T-helper 17 cell (primary cell): ENCODE results near the gene ADAM22. TPM values are rescaled to one million over a fixed set of nuclear protein-coding genes. Genes with fewer than 3 reads are reported as not detected.

Source experiments
- ATAC-seq: fragments of 150-1000 bp; cut with Tn5 transposase; 2 replicates; pipeline ENCODE4 v1.10.0; 2021; ENCODE audit warnings: mild to moderate bottlenecking, moderate library complexity
- DNase-seq, 3 donors: peaks; one replicate each; pipeline versions ENCODE4 v3.0.0 to v3.0.0-alpha.2; 2020 to 2021
- H3K9me3 ChIP-seq: one replicate; pipeline ENCODE4 v1.7.0; 2013; ENCODE audit warnings: low read length, mild to moderate bottlenecking; ENCODE audit not compliant: control insufficient read depth, poor library complexity, severe bottlenecking
- H3K27ac Mint-ChIP-seq: one replicate; pipeline ENCODE4 v1.8.0; 2022; ENCODE audit warnings: mild to moderate bottlenecking, moderate library complexity, mixed read lengths
- H3K27me3 Mint-ChIP-seq: one replicate; pipeline ENCODE4 v1.8.0; 2022; ENCODE audit warnings: mixed read lengths
- H3K36me3 Mint-ChIP-seq: one replicate; pipeline ENCODE4 v1.8.0; 2022; ENCODE audit warnings: low read depth, mixed read lengths
- H3K4me1 Mint-ChIP-seq: one replicate; pipeline ENCODE4 v1.8.0; 2022; ENCODE audit warnings: mild to moderate bottlenecking, mixed read lengths
- H3K4me3 Mint-ChIP-seq: one replicate; pipeline ENCODE4 v1.8.0; 2022; ENCODE audit warnings: mild to moderate bottlenecking, moderate library complexity, mixed read lengths
- total RNA-seq, 4 donors: library from RNA in 2 of 4; stranded (reverse) in 2 of 4; gene quantifications; one replicate each; pipeline ENCODE4 v1.2.3 and lab custom pipeline; 2022 to 2026

ADAM22 gene
- total RNA-seq, 2 donors from 2014 or later = 2.0 to 3.0 TPM

GRCh38 chr7:88073626-88074025, 139.6 kb downstream of the ADAM22 start:
- no peaks in the 10 kb centered on the region for H3K27me3 Mint-ChIP-seq
- H3K9me3 ChIP-seq = no peaks in the 10 kb centered on the region
- H3K4me1 Mint-ChIP-seq = no peaks in the 10 kb centered on the region
- DNase-seq = no peak
- H3K27ac Mint-ChIP-seq = no peak overlapping the region
- H3K36me3 Mint-ChIP-seq = no peaks in the 10 kb centered on the region
- no peak for ATAC-seq
- no peak overlapping the region for H3K4me3 Mint-ChIP-seq

GRCh38 chr7:88075216-88075615, 141.2 kb downstream of the ADAM22 start:
- no peak for ATAC-seq
- Mint-ChIP-seq H3K27ac (no peak overlapping the region), H3K27me3 (no peaks in the 10 kb centered on the region), H3K36me3 (peaks cover under 1% of the 10 kb centered on the region), H3K4me1 (no peaks in the 10 kb centered on the region), H3K4me3 (no peak overlapping the region)
- no peak for DNase-seq
- H3K9me3 ChIP-seq = no peaks in the 10 kb centered on the region

GRCh38 chr7:88083883-88084282, 149.8 kb downstream of the ADAM22 start:
- H3K27ac Mint-ChIP-seq = no peak overlapping the region
- no peaks in the 10 kb centered on the region for H3K9me3 ChIP-seq
- H3K4me1 Mint-ChIP-seq = peaks cover 3% of the 10 kb centered on the region
- no peak for ATAC-seq
- H3K36me3 Mint-ChIP-seq = peaks cover 2% of the 10 kb centered on the region
- DNase-seq = no peak
- no peak overlapping the region for H3K4me3 Mint-ChIP-seq
- H3K27me3 Mint-ChIP-seq = no peaks in the 10 kb centered on the region

- peaks cover 4% of the 10 kb centered on the region for H3K36me3 Mint-ChIP-seq
- H3K27me3 Mint-ChIP-seq = no peaks in the 10 kb centered on the region
- no peaks in the 10 kb centered on the region for H3K9me3 ChIP-seq
- H3K4me3 Mint-ChIP-seq = no peak overlapping the region
- no peak for ATAC-seq
- H3K27ac Mint-ChIP-seq = no peak overlapping the region
- no peak for DNase-seq
- peaks cover 12% of the 10 kb centered on the region for H3K4me1 Mint-ChIP-seq
Observed at GRCh38 chr7:88089561-88089960, 155.5 kb downstream of the ADAM22 start.

GRCh38 chr7:88090240-88090639, 156.2 kb downstream of the ADAM22 start:
- H3K27ac Mint-ChIP-seq = peak overlapping the region; percentile 39
- no peak overlapping the region for H3K4me3 Mint-ChIP-seq
- H3K27me3 Mint-ChIP-seq = no peaks in the 10 kb centered on the region
- H3K9me3 ChIP-seq = no peaks in the 10 kb centered on the region
- peaks cover 4% of the 10 kb centered on the region for H3K36me3 Mint-ChIP-seq
- no peak for ATAC-seq
- no peak for DNase-seq
- H3K4me1 Mint-ChIP-seq = peaks cover 12% of the 10 kb centered on the region

- ATAC-seq (no peak), DNase-seq (no peak)
- Mint-ChIP-seq H3K36me3 (peaks cover 4% of the 10 kb centered on the region), H3K27me3 (no peaks in the 10 kb centered on the region), H3K4me1 (peaks cover 12% of the 10 kb centered on the region), H3K4me3 (no peak overlapping the region), H3K27ac (peak overlapping the region; percentile 39)
- no peaks in the 10 kb centered on the region for H3K9me3 ChIP-seq
Observed at GRCh38 chr7:88090671-88091070, 156.6 kb downstream of the ADAM22 start.

GRCh38 chr7:88091988-88092675, 158.1 kb downstream of the ADAM22 start:
- H3K27me3 Mint-ChIP-seq = no peaks in the 10 kb centered on the region
- H3K4me3 Mint-ChIP-seq = no peak overlapping the region
- H3K9me3 ChIP-seq = no peaks in the 10 kb centered on the region
- ATAC-seq (no peak), DNase-seq (no peak)
- peaks cover 12% of the 10 kb centered on the region for H3K4me1 Mint-ChIP-seq
- H3K27ac Mint-ChIP-seq = no peak overlapping the region
- H3K36me3 Mint-ChIP-seq = peaks cover 4% of the 10 kb centered on the region

- H3K4me1 Mint-ChIP-seq = peaks cover 12% of the 10 kb centered on the region
- ATAC-seq (no peak), DNase-seq (no peak)
- peaks cover 4% of the 10 kb centered on the region for H3K36me3 Mint-ChIP-seq
- H3K9me3 ChIP-seq = no peaks in the 10 kb centered on the region
- H3K27ac Mint-ChIP-seq = no peak overlapping the region
- H3K27me3 Mint-ChIP-seq = no peaks in the 10 kb centered on the region
- no peak overlapping the region for H3K4me3 Mint-ChIP-seq
Observed at GRCh38 chr7:88092676-88092999, 158.6 kb downstream of the ADAM22 start.

- H3K27ac Mint-ChIP-seq = no peak overlapping the region
Observed at GRCh38 chr7:88101769-88102168, 167.7 kb downstream of the ADAM22 start.

GRCh38 chr7:88102675-88103074, 168.6 kb downstream of the ADAM22 start:
- Mint-ChIP-seq H3K27me3 (peaks cover 10% of the 10 kb centered on the region), H3K4me3 (no peak overlapping the region), H3K36me3 (no peaks in the 10 kb centered on the region), H3K4me1 (no peaks in the 10 kb centered on the region), H3K27ac (no peak overlapping the region)
- no peaks in the 10 kb centered on the region for H3K9me3 ChIP-seq
- ATAC-seq (no peak), DNase-seq (no peak)

More at GRCh38 chr7:88101769-88102168, 167.7 kb downstream of the ADAM22 start:
- DNase-seq (no peak), ATAC-seq (no peak)
- no peaks in the 10 kb centered on the region for H3K36me3 Mint-ChIP-seq
- peaks cover 10% of the 10 kb centered on the region for H3K27me3 Mint-ChIP-seq
- H3K4me3 Mint-ChIP-seq = no peak overlapping the region
- H3K9me3 ChIP-seq = no peaks in the 10 kb centered on the region
- no peaks in the 10 kb centered on the region for H3K4me1 Mint-ChIP-seq

- H3K27me3 Mint-ChIP-seq = peaks cover 8% of the 10 kb centered on the region
- no peak for DNase-seq
- no peak for ATAC-seq
- no peak overlapping the region for H3K4me3 Mint-ChIP-seq
- no peaks in the 10 kb centered on the region for H3K4me1 Mint-ChIP-seq
- no peaks in the 10 kb centered on the region for H3K36me3 Mint-ChIP-seq
- H3K9me3 ChIP-seq = no peaks in the 10 kb centered on the region
- no peak overlapping the region for H3K27ac Mint-ChIP-seq
Observed at GRCh38 chr7:88104732-88105131, 170.7 kb downstream of the ADAM22 start.

GRCh38 chr7:88105231-88105630, 171.2 kb downstream of the ADAM22 start:
- H3K9me3 ChIP-seq = no peaks in the 10 kb centered on the region
- ATAC-seq = no peak
- Mint-ChIP-seq H3K36me3 (no peaks in the 10 kb centered on the region), H3K4me1 (no peaks in the 10 kb centered on the region), H3K4me3 (no peak overlapping the region), H3K27ac (no peak overlapping the region), H3K27me3 (peaks cover 8% of the 10 kb centered on the region)
- no peak for DNase-seq

GRCh38 chr7:88106434-88106833, 172.4 kb downstream of the ADAM22 start:
- H3K27me3 Mint-ChIP-seq = peaks cover 4% of the 10 kb centered on the region
- no peak overlapping the region for H3K27ac Mint-ChIP-seq
- H3K4me1 Mint-ChIP-seq = no peaks in the 10 kb centered on the region
- H3K36me3 Mint-ChIP-seq = no peaks in the 10 kb centered on the region
- no peak for DNase-seq
- H3K4me3 Mint-ChIP-seq = no peak overlapping the region
- ATAC-seq = no peak
- no peaks in the 10 kb centered on the region for H3K9me3 ChIP-seq

GRCh38 chr7:88109612-88110011, 175.6 kb downstream of the ADAM22 start:
- no peak for DNase-seq
- peaks cover 4% of the 10 kb centered on the region for H3K27me3 Mint-ChIP-seq
- no peak for ATAC-seq
- H3K9me3 ChIP-seq = no peaks in the 10 kb centered on the region
- no peak overlapping the region for H3K4me3 Mint-ChIP-seq
- no peaks in the 10 kb centered on the region for H3K36me3 Mint-ChIP-seq
- no peaks in the 10 kb centered on the region for H3K4me1 Mint-ChIP-seq
- H3K27ac Mint-ChIP-seq = no peak overlapping the region
